GM21381 (cell line): ENCODE results near the gene ATP5PO.
A peak's percentile ranks its signal among the peaks of the same experiment; 100 is the strongest.
"Not testable (repeated sequence)": the region's sequence is repeated elsewhere in the genome, so short reads cannot be mapped to it uniquely, and the experiment has no call there.

Experiments used
- ATAC-seq: cut with Tn5 transposase; IDR thresholded peaks from one replicate; pipeline ENCODE4 v1.9.1; 2021; ENCODE audit warnings: mild to moderate bottlenecking, moderate library complexity; ENCODE audit not compliant: unreplicated experiment

The ATP5PO gene

DNA sequence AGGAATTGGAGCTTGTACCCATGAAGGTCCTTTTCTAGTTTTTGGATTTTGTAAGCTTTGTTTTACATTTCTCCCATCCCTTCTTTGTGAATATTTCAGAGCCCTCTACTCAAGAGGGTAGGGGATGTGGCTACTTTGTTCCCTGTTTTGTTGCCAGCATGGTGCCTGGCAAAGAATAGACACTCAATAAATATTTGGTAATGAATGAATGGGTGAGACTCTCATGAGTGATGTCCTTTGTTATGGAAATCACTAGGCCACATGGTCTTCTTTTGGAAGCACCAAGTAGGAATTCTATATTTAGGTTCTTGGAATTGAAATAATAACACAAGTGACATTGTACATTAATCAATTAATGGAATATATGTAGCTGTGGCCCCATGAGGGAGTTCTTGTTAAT is 26.8 kb upstream of the ATP5PO start:
- no peak for ATAC-seq

DNA sequence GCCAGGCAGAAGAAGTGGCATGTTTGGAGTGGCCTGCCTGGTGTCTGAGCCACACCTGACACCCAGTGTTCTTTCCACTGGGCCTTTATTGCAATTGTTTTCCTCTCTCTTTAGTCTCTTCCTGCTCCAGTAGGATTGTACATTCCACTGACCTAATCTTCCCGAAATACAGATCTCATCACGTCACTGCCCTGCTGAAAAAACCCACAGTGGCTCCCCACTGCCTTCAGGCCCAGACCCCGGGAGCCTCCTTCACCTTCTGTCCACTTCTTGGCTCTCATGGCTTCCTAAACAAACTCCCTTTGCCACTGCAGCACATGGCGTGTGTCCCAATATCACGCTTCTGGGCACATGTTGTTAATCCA is 25.3 kb upstream of the ATP5PO start:
- no peak for ATAC-seq

DNA sequence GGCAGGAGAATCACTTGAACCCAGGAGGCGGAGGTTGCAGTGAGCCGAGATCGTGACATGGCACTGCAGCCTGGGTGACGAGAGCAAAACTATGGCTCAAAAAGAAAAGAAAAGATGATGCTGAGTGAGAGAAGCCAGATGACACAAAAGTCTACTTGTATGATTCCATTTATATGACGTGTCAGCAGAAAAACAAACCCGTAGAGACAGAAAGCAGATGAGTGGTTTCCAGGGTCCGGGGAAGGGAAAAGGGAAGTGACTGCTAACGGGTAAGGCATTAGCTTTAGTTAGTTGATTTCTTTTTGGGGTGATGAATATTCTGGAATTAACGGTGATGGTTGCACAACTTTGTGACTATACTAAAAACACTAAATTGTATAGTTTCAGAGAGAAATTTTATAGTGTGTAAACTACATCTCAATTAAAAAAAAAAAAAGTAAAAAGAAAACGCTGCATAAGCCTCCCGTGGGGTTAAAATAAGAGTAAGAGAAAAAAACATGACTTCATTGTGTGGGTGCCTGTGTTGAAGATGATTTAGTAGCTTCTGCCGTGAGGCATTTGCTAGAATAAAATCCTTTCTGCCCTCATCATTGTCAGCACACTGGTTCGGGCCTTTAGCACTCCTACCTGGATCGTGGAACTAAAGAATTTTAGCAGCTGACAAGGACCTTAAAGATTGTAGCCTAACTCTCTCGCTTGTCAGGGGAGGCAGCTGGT is 24.7 kb upstream of the ATP5PO start:
- no peak for ATAC-seq

DNA sequence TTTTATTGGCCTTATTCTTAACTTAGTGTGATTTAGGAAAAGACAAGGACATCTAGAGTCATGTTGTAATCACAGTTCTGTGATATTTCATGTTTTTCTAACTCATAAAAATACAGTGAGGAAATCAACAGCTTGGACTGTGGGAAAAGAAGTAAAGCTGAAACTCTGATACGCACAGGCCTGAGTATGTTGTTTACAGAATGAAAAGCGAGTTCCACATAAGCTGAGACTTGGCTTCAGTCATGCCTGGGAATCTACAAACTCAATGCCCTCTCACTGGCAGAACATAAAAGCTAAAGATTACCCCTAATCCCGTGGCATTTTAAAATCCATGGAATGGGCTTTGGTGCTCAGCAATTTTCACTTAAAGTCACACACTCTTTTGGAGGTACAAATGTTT is 23.6 kb upstream of the ATP5PO start:
- ATAC-seq: no peak

DNA sequence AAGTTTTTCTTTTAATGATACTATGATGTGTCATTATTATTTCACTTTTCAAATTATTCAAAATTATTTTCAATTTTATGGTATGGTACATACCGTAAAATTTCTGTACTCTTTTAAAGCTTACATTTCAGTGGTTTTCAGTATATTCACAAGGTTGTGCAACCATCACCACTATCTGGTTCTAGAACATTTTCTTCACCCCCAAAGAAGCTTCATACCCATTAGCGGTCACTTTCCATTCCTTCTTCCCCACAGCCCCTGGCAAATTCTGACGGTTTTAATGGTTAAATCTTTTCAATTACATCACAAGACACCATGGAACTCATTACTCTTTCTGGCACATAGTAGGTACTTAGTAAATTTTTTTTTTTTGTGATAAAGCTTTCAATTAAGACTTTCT is 22.8 kb upstream of the ATP5PO start:
- no peak for ATAC-seq

DNA sequence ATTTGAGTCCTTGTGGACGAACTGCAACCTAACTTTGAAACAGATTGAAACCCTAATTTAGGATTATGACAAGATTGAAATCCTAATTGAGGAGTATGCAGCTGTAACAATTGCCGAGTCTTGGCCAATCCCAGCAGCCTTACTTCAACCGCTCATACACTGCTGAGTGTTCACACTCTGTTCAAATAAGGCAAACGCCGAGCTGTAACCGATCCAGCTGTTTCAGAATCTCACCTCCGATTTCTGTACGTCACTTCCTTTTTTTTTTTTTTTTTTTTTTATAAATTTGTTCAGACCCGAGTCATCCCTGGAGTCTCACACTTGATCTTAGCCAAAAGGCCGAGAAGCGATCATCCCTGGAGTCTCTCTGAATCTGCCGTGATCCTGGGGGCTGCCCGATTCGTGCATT is 22.3 kb upstream of the ATP5PO start:
- ATAC-seq: no peak

DNA sequence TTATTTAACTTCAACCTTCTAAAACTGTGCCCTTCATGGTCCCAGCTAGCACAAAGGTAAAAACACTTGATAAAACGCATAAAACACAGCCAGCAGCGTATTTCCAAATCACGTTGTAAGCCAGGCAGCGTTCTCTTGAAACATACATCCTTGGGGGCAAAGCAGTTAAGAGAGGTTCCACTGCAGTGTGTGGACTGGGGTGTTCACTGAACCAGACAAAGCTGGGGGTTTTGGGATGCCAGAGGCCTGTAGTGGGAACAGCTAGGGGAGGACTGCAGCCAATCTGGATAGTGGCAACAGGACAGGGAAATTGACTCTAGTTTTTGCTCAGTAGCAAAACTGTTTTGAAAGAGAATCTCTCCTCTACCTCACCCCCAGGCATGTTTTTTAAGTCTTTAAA is 21.5 kb upstream of the ATP5PO start:
- no peak for ATAC-seq

DNA sequence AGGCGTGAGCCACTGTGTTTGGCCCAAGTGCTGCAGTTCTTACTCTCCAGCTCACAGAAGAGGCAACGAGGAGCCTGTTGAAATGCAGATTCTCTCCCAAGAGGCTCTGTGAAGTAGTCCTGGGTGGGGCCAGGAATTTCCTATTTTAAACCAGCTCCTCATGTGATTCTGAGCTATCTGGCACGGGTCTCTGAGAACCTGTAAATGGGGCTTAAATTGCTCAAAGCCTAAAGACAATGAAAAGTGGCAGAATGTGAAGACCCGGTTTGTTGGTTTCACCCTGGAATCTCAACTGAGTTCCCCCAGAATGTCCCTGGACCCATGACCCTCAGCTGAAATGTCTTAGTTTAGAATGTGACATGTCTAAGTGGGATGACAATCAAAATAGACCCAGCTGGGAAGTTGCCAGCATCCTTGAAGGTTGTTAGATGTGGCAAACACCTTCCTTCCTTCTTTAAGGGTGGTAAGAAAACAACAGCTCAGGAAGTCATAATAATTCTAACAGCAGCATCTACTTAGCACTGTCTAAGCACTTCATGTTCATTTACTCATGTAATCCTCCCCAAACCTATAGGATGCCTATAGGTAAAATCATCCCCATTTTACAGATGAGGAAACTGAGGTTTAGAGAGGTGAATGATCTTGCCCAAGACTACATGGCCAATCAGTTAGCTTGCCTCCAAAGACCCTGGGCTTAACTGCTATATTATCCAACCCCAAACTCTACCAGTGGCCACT is 20.9 kb upstream of the ATP5PO start:
- ATAC-seq: no peak

DNA sequence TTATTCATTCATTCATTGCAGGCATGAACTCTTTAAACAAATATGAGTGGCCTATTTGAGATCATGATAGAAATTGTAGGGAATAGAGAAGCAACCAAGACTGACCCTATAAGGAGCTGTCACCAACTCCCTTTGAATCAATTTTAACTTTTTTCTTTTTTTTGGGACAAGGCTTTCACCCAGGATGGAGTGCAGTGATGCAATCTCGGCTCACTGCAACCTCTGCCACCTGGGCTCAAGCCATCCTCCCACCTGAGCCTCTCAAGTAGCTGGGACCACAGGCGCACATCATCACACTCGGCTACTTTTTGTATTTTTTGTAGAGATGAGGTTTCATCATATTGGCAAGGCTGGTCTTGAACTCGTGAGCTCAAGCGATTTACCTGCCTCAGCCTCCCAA is 17.1 kb upstream of the ATP5PO start:
- no peak for ATAC-seq

DNA sequence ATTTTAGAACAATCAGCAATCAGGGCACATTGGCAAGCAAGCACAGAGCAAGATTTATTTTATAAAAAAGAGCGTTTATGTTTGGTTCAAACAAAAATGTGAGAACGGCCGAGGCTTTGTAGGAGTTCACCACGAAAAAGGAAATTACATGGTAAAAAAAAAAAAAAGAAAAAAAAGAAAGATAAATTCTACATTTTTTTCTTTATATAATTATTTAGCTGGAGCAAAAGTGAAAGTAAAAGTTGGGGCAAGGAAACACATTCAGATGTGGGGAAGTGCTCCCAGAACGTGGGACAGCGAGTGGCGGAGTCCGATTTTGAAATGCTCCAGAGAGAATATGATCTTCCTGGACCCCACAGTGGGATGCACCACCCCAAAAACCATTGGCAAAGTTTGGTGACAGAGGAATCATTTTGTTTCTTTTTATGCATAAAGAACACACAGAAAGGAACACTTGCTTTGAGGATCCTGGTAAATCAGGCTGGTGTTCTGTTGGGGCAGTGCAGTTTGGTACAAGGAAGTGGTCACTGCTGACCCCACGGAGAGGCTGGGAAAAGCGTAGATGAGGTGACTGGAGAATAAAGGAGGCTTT is 16.3 kb upstream of the ATP5PO start:
- ATAC-seq: no peak

DNA sequence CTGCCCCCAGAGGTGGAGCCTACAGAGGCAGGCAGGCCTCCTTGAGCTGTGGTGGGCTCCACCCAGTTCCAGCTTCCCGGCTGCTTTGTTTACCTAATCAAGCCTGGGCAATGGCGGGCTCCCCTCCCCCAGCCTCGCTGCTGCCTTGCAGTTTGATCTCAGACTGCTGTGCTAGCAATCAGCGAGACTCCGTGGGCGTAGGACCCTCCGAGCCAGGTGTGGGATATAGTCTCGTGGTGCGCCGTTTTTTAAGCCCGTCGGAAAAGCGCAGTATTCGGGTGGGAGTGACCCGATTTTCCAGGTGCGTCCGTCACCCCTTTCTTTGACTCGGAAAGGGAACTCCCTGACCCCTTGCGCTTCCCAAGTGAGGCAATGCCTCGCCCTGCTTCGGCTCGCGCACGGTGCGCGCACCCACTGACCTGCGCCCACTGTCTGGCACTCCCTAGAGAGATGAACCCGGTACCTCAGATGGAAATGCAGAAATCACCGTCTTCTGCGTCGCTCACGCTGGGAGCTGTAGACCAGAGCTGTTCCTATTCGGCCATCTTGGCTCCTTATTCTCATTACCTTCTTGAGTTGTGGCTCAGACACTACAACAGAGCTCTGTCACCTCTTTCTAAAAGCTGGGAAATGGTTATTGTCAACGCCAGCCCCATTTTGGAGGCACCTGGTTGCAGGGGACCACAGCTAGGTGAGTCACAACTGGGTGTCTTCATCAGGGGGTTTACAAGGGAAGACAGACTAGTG is 15.6 kb upstream of the ATP5PO start:
- not testable (repeated sequence) for ATAC-seq

DNA sequence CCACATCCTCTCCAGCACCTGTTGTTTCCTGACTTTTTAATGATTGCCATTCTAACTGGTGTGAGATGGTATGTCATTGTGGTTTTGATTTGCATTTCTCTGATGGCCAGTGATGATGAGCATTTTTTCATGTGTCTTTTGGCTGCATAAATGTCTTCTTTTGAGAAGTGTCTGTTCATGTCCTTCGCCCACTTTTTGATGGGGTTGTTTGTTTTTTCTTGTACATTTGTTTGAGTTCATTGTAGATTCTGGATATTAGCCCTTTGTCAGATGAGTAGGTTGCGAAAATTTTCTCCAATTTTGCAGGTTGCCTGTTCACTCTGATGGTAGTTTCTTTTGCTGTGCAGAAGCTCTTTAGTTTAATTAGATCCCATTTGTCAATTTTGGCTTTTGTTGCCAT is 10.6 kb upstream of the ATP5PO start:
- not testable (repeated sequence) for ATAC-seq

DNA sequence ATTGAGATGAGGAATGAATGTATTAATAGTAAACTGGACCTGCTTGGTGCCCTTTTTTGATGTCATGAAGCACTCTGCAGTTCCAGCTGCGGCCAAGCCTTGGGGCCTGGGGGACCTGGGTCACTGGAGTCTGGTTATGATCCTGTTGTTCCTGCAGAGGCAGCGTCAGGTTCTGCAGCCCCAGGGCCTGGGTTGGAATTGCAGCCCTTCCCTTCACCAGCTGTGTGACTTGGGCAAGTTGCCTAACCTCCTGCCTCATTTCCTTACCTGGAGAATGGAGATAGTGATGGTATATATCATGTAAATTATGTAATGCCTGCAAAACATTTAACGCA is 9.1 kb upstream of the ATP5PO start:
- no peak for ATAC-seq

DNA sequence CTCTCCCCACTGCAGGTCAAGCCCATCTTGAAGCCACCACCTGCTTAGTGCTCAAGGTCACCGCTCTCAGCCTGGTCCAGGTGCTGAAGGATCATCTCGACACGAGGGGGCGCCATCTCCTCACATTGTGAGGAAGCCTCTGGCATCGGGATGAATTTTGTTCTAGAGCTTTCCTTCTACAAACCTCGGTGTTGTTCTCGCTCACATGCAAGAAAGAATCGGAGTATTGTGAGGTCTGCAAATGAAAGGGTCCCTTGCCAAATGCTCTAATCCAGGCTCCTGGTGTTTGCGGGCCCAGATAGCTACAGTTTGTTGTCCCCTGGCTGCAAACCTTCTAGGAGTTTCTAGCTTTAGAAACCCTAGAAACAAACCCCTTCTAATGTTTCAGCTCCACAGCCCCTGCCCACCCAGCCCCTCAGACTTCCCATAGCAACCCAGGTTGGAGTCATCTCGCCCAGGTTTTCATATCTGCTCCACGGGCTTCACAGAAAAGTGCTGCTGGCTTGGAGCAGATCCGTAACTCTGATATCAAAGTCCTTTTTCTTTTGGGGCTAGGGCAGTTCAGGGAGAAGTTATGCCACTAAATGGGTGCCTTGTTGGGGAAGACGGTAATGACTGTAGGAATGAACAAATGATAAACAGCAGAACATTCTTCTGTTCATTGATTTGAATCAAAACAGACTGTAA is 8.6 kb upstream of the ATP5PO start:
- ATAC-seq: peak; percentile 79

DNA sequence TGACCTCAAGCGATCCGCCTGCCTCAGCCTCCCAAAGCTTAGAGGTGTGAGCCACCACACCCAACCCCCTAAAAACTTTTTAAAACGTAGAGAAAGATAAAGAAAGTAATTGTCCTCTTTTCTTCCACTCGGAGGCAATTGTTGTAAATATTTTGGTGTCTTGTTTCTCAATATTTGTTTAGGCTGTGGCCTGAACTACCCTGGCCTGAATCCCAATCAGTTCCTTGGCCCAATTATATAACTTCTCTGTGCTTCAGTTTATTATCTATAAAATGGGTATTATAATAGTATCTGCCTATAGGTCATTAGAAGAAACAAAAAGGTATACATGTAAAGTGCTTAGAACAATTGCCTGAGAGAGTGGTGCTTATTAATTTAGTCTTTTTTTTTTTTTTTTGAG is 1.8 kb upstream of the ATP5PO start:
- no peak for ATAC-seq

DNA sequence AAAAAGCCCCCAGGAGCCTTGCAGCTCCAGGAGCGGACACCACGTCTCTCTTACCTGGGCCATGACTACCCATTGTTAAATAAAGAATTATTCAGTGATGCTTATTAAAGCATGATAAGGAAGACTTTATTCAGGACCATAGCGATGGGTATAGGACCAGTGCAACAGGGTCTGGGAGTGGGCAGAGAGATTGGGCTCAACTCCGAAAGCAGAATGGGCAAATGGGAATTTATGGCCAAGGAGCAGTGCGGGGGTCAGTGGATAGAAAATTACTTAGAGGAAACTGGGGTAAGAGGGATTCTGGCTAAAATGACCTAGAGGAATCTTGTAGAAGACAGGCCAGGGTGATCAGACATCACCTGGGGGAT is 580 bp upstream of the ATP5PO start:
- ATAC-seq: no peak

DNA sequence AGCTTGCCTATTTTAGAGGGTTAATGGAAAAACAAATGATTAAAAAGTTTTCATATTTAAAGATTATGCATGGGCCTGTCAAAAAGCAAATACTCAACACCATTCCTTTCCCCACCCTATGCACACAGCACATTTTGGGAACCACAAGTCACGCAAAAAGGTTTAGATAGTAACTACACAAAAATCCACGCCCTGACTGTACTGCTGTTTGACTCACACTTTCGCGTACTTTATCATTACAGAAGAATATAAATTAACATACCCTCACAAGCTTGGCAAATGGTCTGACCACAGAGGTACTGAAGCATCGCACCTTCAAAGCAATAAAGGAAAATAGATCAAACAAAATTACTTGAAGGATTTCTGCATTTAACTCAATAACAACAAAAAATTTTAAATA is 1.4 kb downstream of the ATP5PO start:
- no peak for ATAC-seq

DNA sequence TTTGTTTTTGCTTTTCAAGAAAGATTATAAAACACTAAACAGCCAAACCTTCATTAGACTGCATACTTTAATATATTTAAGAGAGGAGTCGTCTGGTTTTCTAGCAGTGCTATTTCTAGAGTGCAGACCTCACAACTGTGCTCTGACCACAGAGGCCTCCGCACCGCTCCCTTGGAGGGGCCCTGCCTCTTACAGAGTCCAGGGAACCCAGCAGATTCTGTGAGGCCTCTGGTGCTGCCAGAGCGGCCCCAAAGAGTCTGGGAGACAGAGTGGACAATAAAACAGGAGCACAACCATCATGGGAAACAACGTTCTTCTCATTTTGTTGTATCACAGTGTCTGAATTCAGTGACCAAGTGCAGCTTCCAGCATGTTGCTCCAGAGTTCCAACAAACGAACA is 5.8 kb downstream of the ATP5PO start:
- ATAC-seq: no peak

DNA sequence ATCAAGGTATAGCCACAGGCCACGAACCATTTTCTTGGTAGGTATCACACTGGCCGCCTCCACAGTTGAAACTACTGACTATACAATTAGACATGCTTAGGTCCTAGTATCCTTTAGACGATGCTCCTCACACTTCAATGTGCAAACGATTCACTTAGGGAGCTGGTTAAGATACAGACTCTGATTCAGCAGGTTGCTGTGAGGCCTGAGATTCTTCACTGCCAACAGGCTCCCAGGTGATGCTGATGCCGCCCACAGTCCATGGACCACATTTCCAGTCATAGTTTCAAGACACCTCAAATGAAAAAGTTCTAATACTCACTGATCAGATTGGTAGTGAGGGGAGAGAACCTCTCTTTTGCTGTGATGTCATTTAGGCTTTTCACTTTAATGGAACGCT is 6.8 kb downstream of the ATP5PO start:
- no peak for ATAC-seq

DNA sequence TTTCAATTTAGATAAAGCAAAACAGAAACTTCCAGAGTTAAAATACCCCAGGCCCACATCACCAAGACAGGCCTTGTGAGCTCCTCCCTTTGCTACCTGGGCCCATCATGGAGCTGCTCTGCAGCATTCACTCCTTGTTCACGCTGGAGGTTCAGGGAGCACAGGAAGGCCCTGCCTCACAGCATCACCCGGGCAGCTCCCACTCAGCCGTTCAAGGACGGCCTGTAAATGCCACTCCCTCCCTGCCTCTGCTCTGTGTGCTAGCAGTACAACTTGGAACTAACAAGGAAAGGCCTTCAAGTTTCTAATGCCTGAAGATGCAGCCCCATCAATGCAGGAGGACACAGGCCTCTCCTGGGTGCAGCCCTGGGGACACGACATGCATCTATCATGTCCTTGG is 11.6 kb downstream of the ATP5PO start:
- no peak for ATAC-seq

DNA sequence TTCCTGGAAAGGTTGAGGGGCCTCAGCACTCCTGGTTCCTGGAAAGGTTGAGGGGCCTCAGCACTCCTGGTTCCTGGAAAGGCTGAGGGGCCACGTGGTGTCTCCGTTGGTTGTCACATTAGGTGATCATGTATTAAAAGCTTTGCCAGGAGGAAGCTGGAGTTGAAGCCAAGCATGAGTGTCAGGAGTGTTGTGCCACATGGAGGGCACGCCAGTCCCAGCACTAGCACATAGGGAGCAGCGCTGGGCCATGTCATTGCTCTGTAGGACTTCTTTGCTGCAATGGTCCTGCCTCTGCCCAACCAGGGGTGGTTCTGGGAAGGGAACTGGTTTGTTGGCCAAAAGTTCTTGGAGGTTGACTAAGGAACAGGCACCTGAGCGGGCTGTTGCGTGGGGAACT is 13.3 kb downstream of the ATP5PO start:
- no peak for ATAC-seq
